Lung (tissue), 12 donors: ENCODE data around the gene DENND1A. TPM values are rescaled to one million over a fixed set of nuclear protein-coding genes. Genes with fewer than 3 reads are reported as not detected.

Experiments used
- ATAC-seq: fragments of 200-7000 bp; cut with Tn5 transposase; one replicate; pipeline ENCODE4 v1.9.1; 2020; ENCODE audit warnings: moderate number of reproducible peaks; ENCODE audit not compliant: insufficient read depth, low FRiP score
- DNase-seq, 3 donors: peaks; one replicate each; pipeline ENCODE4 v3.0.0-alpha.2; 2013 to 2017
- H3K27ac ChIP-seq, 2 donors: one replicate each; pipeline ENCODE4 v1.5.1; 2013; ENCODE audit warnings: mild to moderate bottlenecking in 2 of 2, moderate library complexity in 2 of 2, control low read depth in 1 of 2, inconsistent platforms in 1 of 2, low read depth in 1 of 2, low read length in 1 of 2
- H3K27me3 ChIP-seq, 3 donors: one replicate each; pipeline ENCODE4 v1.5.1; 2013; ENCODE audit warnings: low read length in 2 of 3; ENCODE audit not compliant: control insufficient read depth in 3 of 3, insufficient read depth in 3 of 3
- H3K36me3 ChIP-seq, 4 donors: one replicate each; pipeline ENCODE4 v1.5.1; 2013; ENCODE audit warnings: low read length in 4 of 4, mild to moderate bottlenecking in 1 of 4, moderate library complexity in 1 of 4; ENCODE audit not compliant: control insufficient read depth in 4 of 4, insufficient read depth in 4 of 4
- H3K4me1 ChIP-seq, 5 donors: one replicate each; pipeline ENCODE4 v1.5.1; 2013; ENCODE audit warnings: low read length in 5 of 5, mild to moderate bottlenecking in 2 of 5, moderate library complexity in 1 of 5; ENCODE audit not compliant: control insufficient read depth in 5 of 5, insufficient read depth in 5 of 5
- H3K4me3 ChIP-seq: one replicate; pipeline ENCODE4 v1.5.1; 2013; ENCODE audit warnings: mild to moderate bottlenecking, control low read depth, moderate library complexity
- H3K9ac ChIP-seq, 2 donors: one replicate each; pipeline ENCODE4 v1.5.1; 2013; ENCODE audit warnings: low read length in 2 of 2, control low read depth in 1 of 2; ENCODE audit not compliant: insufficient read depth in 1 of 2
- H3K9me3 ChIP-seq, 4 donors: one replicate each; pipeline ENCODE4 v1.5.1; 2013; ENCODE audit warnings: low read length in 3 of 4, mild to moderate bottlenecking in 1 of 4, moderate library complexity in 1 of 4; ENCODE audit not compliant: control insufficient read depth in 4 of 4, insufficient read depth in 3 of 4
- WGBS, 2 donors: extraction: QIAGEN DNeasy Blood & Tissue Kit; methylation state at CpG; one replicate each; pipeline ENCODE4 v1.1.7; 2013; 5-methylcytosine and 5-hydroxymethylcytosine counted together
- polyA plus RNA-seq, 2 donors: library from polyadenylated mRNA; stranded (reverse); fragments of 200-250 nt; gene quantifications; one replicate each; pipeline ENCODE4 v1.2.1, GENCODE V29; 2013
- total RNA-seq, 2 donors: library from RNA; depleted of rRNA in 1 of 2; stranded (reverse); fragments of >200 nt in 1 of 2; gene quantifications; one replicate each; pipeline ENCODE4 v1.2.1, GENCODE V29; 2014 to 2021
- TF ChIP-seq, protein P1 (sequence below): IDR thresholded peaks from 2 replicates; pipeline ENCODE4 v1.5.1; 2012; ENCODE audit warnings: mild to moderate bottlenecking; ENCODE audit errors: control extremely low read depth, extremely low read depth
- donor health status: control.
- donor health status: control.
- donor health status: Bipolar disorder and iron deficiency.
- donor health status: healthy.
- donor health status: DM: yes; HTN: yes; CAD: no.

The DENND1A gene
- total and polyA plus RNA-seq, 4 donors: 5.7 to 29.8 (median 14.5) TPM

DNA sequence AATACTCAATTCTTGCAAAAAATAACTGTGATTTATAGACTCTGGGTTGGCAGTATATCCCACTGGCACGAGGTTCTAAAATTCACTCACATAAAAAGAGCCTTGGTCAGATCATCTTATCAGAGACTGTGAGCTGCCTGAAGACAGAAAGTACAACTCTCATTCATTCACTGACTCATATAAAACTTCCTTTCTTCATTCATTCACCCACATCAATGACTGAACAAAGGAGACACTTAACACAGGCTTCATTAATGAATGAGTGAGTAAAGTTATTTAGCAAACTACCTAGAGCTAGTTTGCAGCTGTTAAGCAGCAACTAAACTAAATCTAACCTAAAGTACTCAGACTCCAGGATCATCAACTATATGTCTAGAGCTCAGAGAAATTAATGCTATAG lies 214.7 kb downstream of the DENND1A start:
- peaks cover 0 to 8% (median 2%) of the 10 kb centered on the region in 5 donors for H3K4me1 ChIP-seq

GRCh38 chr9:123713282-123713681 lies 216.6 kb downstream of the DENND1A start:
- no peaks in the 10 kb centered on the region for H3K27me3 ChIP-seq
- 79 to 95% methylated on average over 2 of the region's 2 CpGs for WGBS, 2 donors
- DNase-seq (no peak), ATAC-seq (no peak)
- H3K9ac ChIP-seq: no peak overlapping the region
- no peak overlapping the region for H3K27ac ChIP-seq
- H3K9me3 ChIP-seq: no peaks in the 10 kb centered on the region
- peaks cover 0 to 2% (median 0%) of the 10 kb centered on the region in 4 donors for H3K36me3 ChIP-seq
- TF ChIP-seq, protein P1, sequence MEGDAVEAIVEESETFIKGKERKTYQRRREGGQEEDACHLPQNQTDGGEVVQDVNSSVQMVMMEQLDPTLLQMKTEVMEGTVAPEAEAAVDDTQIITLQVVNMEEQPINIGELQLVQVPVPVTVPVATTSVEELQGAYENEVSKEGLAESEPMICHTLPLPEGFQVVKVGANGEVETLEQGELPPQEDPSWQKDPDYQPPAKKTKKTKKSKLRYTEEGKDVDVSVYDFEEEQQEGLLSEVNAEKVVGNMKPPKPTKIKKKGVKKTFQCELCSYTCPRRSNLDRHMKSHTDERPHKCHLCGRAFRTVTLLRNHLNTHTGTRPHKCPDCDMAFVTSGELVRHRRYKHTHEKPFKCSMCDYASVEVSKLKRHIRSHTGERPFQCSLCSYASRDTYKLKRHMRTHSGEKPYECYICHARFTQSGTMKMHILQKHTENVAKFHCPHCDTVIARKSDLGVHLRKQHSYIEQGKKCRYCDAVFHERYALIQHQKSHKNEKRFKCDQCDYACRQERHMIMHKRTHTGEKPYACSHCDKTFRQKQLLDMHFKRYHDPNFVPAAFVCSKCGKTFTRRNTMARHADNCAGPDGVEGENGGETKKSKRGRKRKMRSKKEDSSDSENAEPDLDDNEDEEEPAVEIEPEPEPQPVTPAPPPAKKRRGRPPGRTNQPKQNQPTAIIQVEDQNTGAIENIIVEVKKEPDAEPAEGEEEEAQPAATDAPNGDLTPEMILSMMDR: no peak
- peaks cover 0 to 8% (median 2%) of the 10 kb centered on the region in 5 donors for H3K4me1 ChIP-seq
- no peak overlapping the region for H3K4me3 ChIP-seq

More for the DNA sequence above, 214.7 kb downstream of the DENND1A start:
- TF ChIP-seq, protein P1: no peak
- ATAC-seq: no peak
- Histone ChIP-seq H3K9me3 (no peaks in the 10 kb centered on the region), H3K9ac (no peak overlapping the region), H3K4me3 (no peak overlapping the region), H3K27ac (no peak overlapping the region), H3K36me3 (peaks cover 0 to 3% (median 1%) of the 10 kb centered on the region in 4 donors), H3K27me3 (no peaks in the 10 kb centered on the region)
- DNase-seq: no peak
- 76 to 92% methylated on average over 1 of the region's 1 CpG for WGBS, 2 donors

GRCh38 chr9:123712399-123712798 lies 217.5 kb downstream of the DENND1A start:
- no peak overlapping the region for H3K27ac ChIP-seq
- H3K36me3 ChIP-seq: peaks cover 0 to 2% (median 0%) of the 10 kb centered on the region in 4 donors
- H3K27me3 ChIP-seq: no peaks in the 10 kb centered on the region
- DNase-seq (no peak), ATAC-seq (no peak)
- H3K9ac ChIP-seq: no peak overlapping the region
- WGBS, 2 donors: 97% methylated on average over 1 of the region's 1 CpG
- H3K4me1 ChIP-seq: peaks cover 0 to 8% (median 0%) of the 10 kb centered on the region in 5 donors
- H3K9me3 ChIP-seq: no peaks in the 10 kb centered on the region
- no peak overlapping the region for H3K4me3 ChIP-seq
- TF ChIP-seq, protein P1: no peak

- H3K36me3 ChIP-seq: peaks cover 0 to 2% (median 0%) of the 10 kb centered on the region in 4 donors
- 80 to 90% methylated on average over 1 of the region's 1 CpG for WGBS, 2 donors
- no peaks in the 10 kb centered on the region for H3K4me1 ChIP-seq
- no peak for ATAC-seq
- TF ChIP-seq, protein P1: no peak
- H3K9me3 ChIP-seq: no peaks in the 10 kb centered on the region
- H3K27ac ChIP-seq: no peak overlapping the region
- H3K4me3 ChIP-seq: no peak overlapping the region
- DNase-seq: no peak
- H3K9ac ChIP-seq: no peak overlapping the region
- H3K27me3 ChIP-seq: no peaks in the 10 kb centered on the region
These were observed 219.6 kb downstream of the DENND1A start for GRCh38 chr9:123710299-123710698.
